ENCODE results near the gene SOHLH1. TPM values are rescaled to one million over a fixed set of nuclear protein-coding genes. Genes with fewer than 3 reads are reported as not detected.

Gene SOHLH1
- polyA plus RNA-seq, 2 of the 4 experiments (the other 2 are of a cell fraction): not detected

GRCh38 chr9:135745189-135745588 is 45.9 kb upstream of the SOHLH1 start:
- Histone ChIP-seq H3K4me1 (no peaks in the 10 kb centered on the region), H3K9me3 (no peaks in the 10 kb centered on the region), H3K27ac (no peak overlapping the region), H3K4me3 (no peak overlapping the region), H3K4me2 (no peak overlapping the region)
- FAIRE-seq (no peak), DNase-seq (ENCODE audit: low read depth in 1 of 2, low spot score in 1 of 2) (no peak), ATAC-seq (no peak)
- WGBS (ENCODE audit: missing lambda C conversion rate): 77% methylated on average over 13 of the region's 21 CpGs
- ChIA-PET POLR2A (no interaction called here), CTCF (no interaction called here)
- TF ChIP-seq CBX8 (IDR thresholded peaks at IDR 0.05): no peak
- no peak for TF ChIP-seq ESRRA (IDR thresholded peaks at IDR 0.05; ENCODE audit: borderline replicate concordance, low read length)
- TF ChIP-seq HOXB5 (CRISPR knock-in tag; IDR thresholded peaks at IDR 0.05): no peak
- TF ChIP-seq RAD21 (conservative IDR thresholded peaks at IDR 0.05 in 1 of 2, IDR thresholded peaks at IDR 0.05 in 1 of 2): no peak
- no peak for TF ChIP-seq PHF8 (IDR thresholded peaks at IDR 0.05; ENCODE audit: borderline replicate concordance, low read depth)
- no peak for TF ChIP-seq POLR2AphosphoS2 (conservative IDR thresholded peaks at IDR 0.05; ENCODE audit: low read length)
- no peak for TF ChIP-seq MAZ (IDR thresholded peaks at IDR 0.05; ENCODE audit: borderline replicate concordance, low read depth, low read length)
- TF ChIP-seq JUNB (IDR thresholded peaks at IDR 0.05): no peak
- TF ChIP-seq ZSCAN20 (CRISPR knock-in tag; IDR thresholded peaks at IDR 0.05): no peak
- no peak for TF ChIP-seq EP300 (IDR thresholded peaks at IDR 0.05)
- TF ChIP-seq JUN (IDR thresholded peaks at IDR 0.05): no peak
- no peak for TF ChIP-seq POLR2A (IDR thresholded peaks at IDR 0.05; ENCODE audit: low read length)
- no peak for TF ChIP-seq KDM1A (IDR thresholded peaks at IDR 0.05; ENCODE audit: low read depth)
- TF ChIP-seq ZFP36 (IDR thresholded peaks at IDR 0.05; ENCODE audit: borderline replicate concordance, partially characterized antibody): no peak
- no peak for TF ChIP-seq EHF (CRISPR knock-in tag; IDR thresholded peaks at IDR 0.05)

- FAIRE-seq (no peak), ATAC-seq (no peak), DNase-seq (ENCODE audit: low read depth in 1 of 2, low spot score in 1 of 2) (no peak)
- TF ChIP-seq ZSCAN20 (CRISPR knock-in tag; IDR thresholded peaks at IDR 0.05): no peak
- no peak for TF ChIP-seq KDM5A (IDR thresholded peaks at IDR 0.05)
- no peak for TF ChIP-seq RARB (CRISPR knock-in tag; IDR thresholded peaks at IDR 0.05)
- ChIA-PET POLR2A (no interaction called here), CTCF (interaction anchor here (0.6 kb wide), 1 partner anchor 141 kb away, joined by 3 read pairs; no protein-coding TSS in a partner anchor)
- no peak overlapping the region for H3K4me2 ChIP-seq
- H3K4me1 ChIP-seq: no peaks in the 10 kb centered on the region
- 58% methylated on average over 5 of the region's 33 CpGs for whole genome bisulfite sequencing (ENCODE audit: missing lambda C conversion rate)
- no peaks in the 10 kb centered on the region for H3K9me3 ChIP-seq
- H3K27ac ChIP-seq: no peak overlapping the region
- H3K4me3 ChIP-seq: no peak overlapping the region
Measured at GRCh38 chr9:135744333-135745070, 45.2 kb upstream of the SOHLH1 start.

- no peak for TF ChIP-seq CTCF (IDR thresholded peaks at IDR 0.05)
- no peak for TF ChIP-seq HES2 (IDR thresholded peaks at IDR 0.05)
- no peak for TF ChIP-seq EP300 (IDR thresholded peaks at IDR 0.05)
- no peak for TF ChIP-seq CBX8 (IDR thresholded peaks at IDR 0.05)
- no peak overlapping the region for H3K4me2 ChIP-seq
- DNase-seq (ENCODE audit: low read depth in 1 of 2, low spot score in 1 of 2) (no peak), FAIRE-seq (no peak), ATAC-seq (no peak)
- no peaks in the 10 kb centered on the region for H3K4me1 ChIP-seq
- H3K4me3 ChIP-seq: no peak overlapping the region
- no peak overlapping the region for H3K27ac ChIP-seq
- 73% methylated on average over 3 of the region's 25 CpGs for WGBS (ENCODE audit: missing lambda C conversion rate)
- no peaks in the 10 kb centered on the region for H3K9me3 ChIP-seq
- CTCF ChIA-PET: interaction anchor here (0.6 kb wide), 1 partner anchor 141 kb away, joined by 3 read pairs; no protein-coding TSS in a partner anchor
- POLR2A ChIA-PET: no interaction called here
Measured at GRCh38 chr9:135743546-135744332, 44.5 kb upstream of the SOHLH1 start.

Measured in A549 (cell line).